Brain microvascular endothelial cell (primary cell): ENCODE results near the gene TOR2A.
"Not testable (repeated sequence)": the region's sequence is repeated elsewhere in the genome, so short reads cannot be mapped to it uniquely, and the experiment has no call there.

Experiments
- DNase-seq: peaks from one replicate; pipeline ENCODE4 v3.0.0-alpha.2; 2020
- H3K27ac ChIP-seq: fragments of 250-450 bp; sonication (Bioruptor Pico); 2 replicates; pipeline ENCODE4 v1.5.1; 2020; ENCODE audit warnings: mild to moderate bottlenecking, moderate library complexity
- H3K27me3 ChIP-seq: fragments of 250-450 bp; sonication (Bioruptor Pico); replicated peaks from 2 replicates; pipeline ENCODE4 v1.5.1; 2020; ENCODE audit warnings: mild to moderate bottlenecking
- H3K36me3 ChIP-seq: fragments of 250-450 bp; sonication (Bioruptor Pico); replicated peaks from 2 replicates; pipeline ENCODE4 v1.5.1; 2020; ENCODE audit warnings: mild to moderate bottlenecking
- H3K4me3 ChIP-seq: 2 replicates; pipeline ENCODE4 v1.5.1; 2011; ENCODE audit warnings: low read depth, mild to moderate bottlenecking, control low read depth, low read length, moderate library complexity
- CTCF ChIP-seq: IDR thresholded peaks from 2 replicates; pipeline ENCODE4 v1.5.1; 2011; ENCODE audit warnings: low read depth, mild to moderate bottlenecking, moderate library complexity, low read length, control low read depth, inconsistent platforms; ENCODE audit errors: missing control alignments
- in situ Hi-C: cut with HindIII; loops from 2 replicates; pipeline ENCODE4 v1.10.0; 2017; ENCODE audit warnings: low sequenced_read_pairs, low pct_ligation_motif_present

The TOR2A gene

GRCh38 chr9:127734747-127735529 lies at the start of gene TOR2A:
Gene TOR2A (minus strand): TSS chr9:127735294. CDS start chr9:127735270, 24 bp downstream.
- peak; percentile 97 for TF ChIP-seq CTCF
- Histone ChIP-seq H3K36me3 (no peaks in the 10 kb centered on the region), H3K4me3 (peak within 1 kb of the TSS; percentile 69), H3K27ac (peak within 1 kb of the TSS; percentile 65), H3K27me3 (no peaks in the 10 kb centered on the region)
- in situ Hi-C loops, result no loop called here
- DNase-seq, result peak; percentile 94

GRCh38 chr9:127783111-127784008 lies 48.3 kb upstream of the TOR2A start:
- Histone ChIP-seq H3K27ac (no peak overlapping the region), H3K36me3 (peaks cover 19% of the 10 kb centered on the region), H3K4me3 (no peak overlapping the region), H3K27me3 (no peaks in the 10 kb centered on the region)
- DNase-seq, result no peak
- no peak for TF ChIP-seq CTCF
- in situ Hi-C loops, result no loop called here

DNA sequence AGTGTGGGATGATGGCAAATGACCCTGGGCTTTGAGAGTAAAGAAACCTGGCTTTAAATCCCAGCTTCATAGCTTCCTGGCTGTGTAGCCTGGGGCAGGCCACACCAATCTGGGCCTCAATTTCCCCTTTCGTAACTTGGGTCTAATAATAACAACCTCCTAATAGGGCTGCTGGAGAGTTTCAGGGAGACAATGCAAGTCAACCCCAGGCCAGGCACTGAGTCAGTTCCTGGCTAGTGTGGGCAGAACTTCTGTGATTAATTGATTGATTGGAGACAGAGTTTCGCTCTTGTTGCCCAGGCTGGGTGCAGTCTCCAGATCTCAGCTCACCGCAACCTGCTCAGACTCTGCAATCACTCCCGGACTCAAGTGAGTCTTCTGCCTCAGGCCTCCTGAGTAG lies 46.7 kb upstream of the TOR2A start:
- TF ChIP-seq CTCF, result no peak
- DNase-seq, result no peak
- no peak overlapping the region for H3K4me3 ChIP-seq
- peaks cover 3% of the 10 kb centered on the region for H3K36me3 ChIP-seq
- no peaks in the 10 kb centered on the region for H3K27me3 ChIP-seq
- in situ Hi-C loops, result no loop called here
- H3K27ac ChIP-seq, result no peak overlapping the region

DNA sequence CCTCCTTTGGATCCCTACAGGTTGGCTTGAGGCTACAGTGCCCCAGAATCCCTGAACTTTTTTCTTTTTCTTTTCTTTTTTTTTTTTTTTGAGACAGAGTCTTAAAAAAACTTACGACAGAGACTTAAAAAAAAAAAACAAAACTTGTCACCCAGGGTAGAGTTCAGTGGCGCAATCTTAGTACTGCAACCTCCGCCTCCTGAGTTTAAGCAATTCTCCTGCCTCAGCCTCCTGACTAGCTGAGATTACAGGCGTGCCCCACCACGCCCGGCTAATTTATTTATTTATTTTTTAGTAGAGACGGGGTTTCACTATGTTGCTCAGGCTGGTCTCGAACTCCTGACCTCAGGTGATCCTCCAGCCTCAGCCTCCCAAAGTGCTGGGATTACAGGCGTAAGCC lies 45.8 kb upstream of the TOR2A start:
- DNase-seq, in situ Hi-C loops, H3K4me3 ChIP-seq, H3K27ac ChIP-seq, H3K27me3 ChIP-seq, H3K36me3 ChIP-seq: not testable (repeated sequence)

- Histone ChIP-seq H3K27ac (no peak overlapping the region), H3K27me3 (no peaks in the 10 kb centered on the region), H3K36me3 (no peaks in the 10 kb centered on the region), H3K4me3 (no peak overlapping the region)
- DNase-seq, result no peak
- TF ChIP-seq CTCF, result no peak
- in situ Hi-C loops, result no loop called here
Measured at GRCh38 chr9:127780126-127780885, 45.2 kb upstream of the TOR2A start.
